GM18519 (cell line): Measurements from ENCODE around the gene STX8.

Experiments used
- ATAC-seq: cut with Tn5 transposase; IDR thresholded peaks from one replicate; pipeline ENCODE4 v1.9.1; 2021; ENCODE audit warnings: mild to moderate bottlenecking, moderate library complexity; ENCODE audit not compliant: unreplicated experiment, low FRiP score

The STX8 gene

GRCh38 chr17:9200699-9201359, 374.8 kb downstream of the STX8 start:
- ATAC-seq: no peak
